ENCODE results near the gene EIF2S1.
A peak's percentile ranks its signal among the peaks of the same experiment; 100 is the strongest.
"Not testable (repeated sequence)": the region's sequence is repeated elsewhere in the genome, so short reads cannot be mapped to it uniquely, and the experiment has no call there.

Gene EIF2S1

GRCh38 chr14:67359775-67360469 is at the start of gene EIF2S1, which contains the start of gene ATP6V1D:
Gene EIF2S1, plus strand, starts transcription at chr14:67360328. Its CDS starts 4,440 bp downstream, at chr14:67364768.
Gene ATP6V1D, minus strand, starts transcription at chr14:67359804. Its CDS starts 106 bp downstream, at chr14:67359698.
- H3K27me3 Mint-ChIP-seq = no peaks in the 10 kb centered on the region
- peaks cover 63% of the 10 kb centered on the region for H3K4me1 Mint-ChIP-seq (ENCODE audit: low read depth)
- H3K4me3 Mint-ChIP-seq = peak within 1 kb of the TSS; percentile 95
- H3K27ac Mint-ChIP-seq = peak within 1 kb of the TSS; percentile 92
- peaks cover 37% of the 10 kb centered on the region for H3K36me3 Mint-ChIP-seq (ENCODE audit: low read depth)
- intact Hi-C loops (cut with micrococcal nuclease) = loop anchor here (2.0 kb wide), 1 partner anchor 119 kb away; the partner anchor contains the start of gene PALS1
- no peaks in the 10 kb centered on the region for H3K9me3 Mint-ChIP-seq

GRCh38 chr14:67311868-67312267 is 48.3 kb upstream of the EIF2S1 start:
- Mint-ChIP-seq H3K4me3 (no peak overlapping the region), H3K36me3 (ENCODE audit: low read depth) (peaks cover 26% of the 10 kb centered on the region), H3K27me3 (no peaks in the 10 kb centered on the region), H3K9me3 (no peaks in the 10 kb centered on the region), H3K27ac (no peak overlapping the region), H3K4me1 (ENCODE audit: low read depth) (peaks cover 7% of the 10 kb centered on the region)
- intact Hi-C loops (cut with micrococcal nuclease) = no loop called here

- Mint-ChIP-seq H3K36me3 (ENCODE audit: low read depth) (peaks cover 25% of the 10 kb centered on the region), H3K9me3 (no peaks in the 10 kb centered on the region), H3K4me3 (no peak overlapping the region), H3K27ac (no peak overlapping the region), H3K27me3 (no peaks in the 10 kb centered on the region), H3K4me1 (ENCODE audit: low read depth) (peaks cover under 1% of the 10 kb centered on the region)
- intact Hi-C loops (cut with micrococcal nuclease) = no loop called here
These were observed 47.0 kb upstream of the EIF2S1 start for GRCh38 chr14:67313153-67313552.

GRCh38 chr14:67317822-67318221 is 42.3 kb upstream of the EIF2S1 start:
- Mint-ChIP-seq H3K4me3 (no peak overlapping the region), H3K9me3 (no peaks in the 10 kb centered on the region), H3K27me3 (no peaks in the 10 kb centered on the region), H3K36me3 (ENCODE audit: low read depth) (peaks cover 24% of the 10 kb centered on the region), H3K27ac (no peak overlapping the region), H3K4me1 (ENCODE audit: low read depth) (no peaks in the 10 kb centered on the region)
- intact Hi-C loops (cut with micrococcal nuclease) = no loop called here

GRCh38 chr14:67319142-67319541 is 41.0 kb upstream of the EIF2S1 start:
- no peaks in the 10 kb centered on the region for H3K4me1 Mint-ChIP-seq (ENCODE audit: low read depth)
- H3K4me3 Mint-ChIP-seq = no peak overlapping the region
- H3K36me3 Mint-ChIP-seq (ENCODE audit: low read depth) = peaks cover 25% of the 10 kb centered on the region
- intact Hi-C loops (cut with micrococcal nuclease) = no loop called here
- H3K9me3 Mint-ChIP-seq = no peaks in the 10 kb centered on the region
- H3K27me3 Mint-ChIP-seq = no peaks in the 10 kb centered on the region
- H3K27ac Mint-ChIP-seq = no peak overlapping the region

- peaks cover 86% of the 10 kb centered on the region for H3K36me3 Mint-ChIP-seq (ENCODE audit: low read depth)
- intact Hi-C loops (cut with micrococcal nuclease) = not testable (repeated sequence)
These were observed 30.5 kb upstream of the EIF2S1 start for GRCh38 chr14:67329666-67330065.

GRCh38 chr14:67331368-67332125 is 28.6 kb upstream of the EIF2S1 start:
- H3K4me3 Mint-ChIP-seq = no peak overlapping the region
- no peaks in the 10 kb centered on the region for H3K27me3 Mint-ChIP-seq
- intact Hi-C loops (cut with micrococcal nuclease) = no loop called here
- H3K4me1 Mint-ChIP-seq (ENCODE audit: low read depth) = no peaks in the 10 kb centered on the region
- no peaks in the 10 kb centered on the region for H3K9me3 Mint-ChIP-seq
- H3K36me3 Mint-ChIP-seq (ENCODE audit: low read depth) = peaks cover 89% of the 10 kb centered on the region
- no peak overlapping the region for H3K27ac Mint-ChIP-seq

More at GRCh38 chr14:67329666-67330065, 30.5 kb upstream of the EIF2S1 start:
- H3K4me3 Mint-ChIP-seq; H3K27me3 Mint-ChIP-seq; H3K9me3 Mint-ChIP-seq; H3K27ac Mint-ChIP-seq; H3K4me1 Mint-ChIP-seq (ENCODE audit: low read depth): not testable (repeated sequence)

GRCh38 chr14:67332468-67332867 is 27.7 kb upstream of the EIF2S1 start:
- intact Hi-C loops (cut with micrococcal nuclease) = no loop called here
- H3K27me3 Mint-ChIP-seq = no peaks in the 10 kb centered on the region
- H3K27ac Mint-ChIP-seq = no peak overlapping the region
- H3K4me1 Mint-ChIP-seq (ENCODE audit: low read depth) = no peaks in the 10 kb centered on the region
- H3K9me3 Mint-ChIP-seq = no peaks in the 10 kb centered on the region
- H3K4me3 Mint-ChIP-seq = no peak overlapping the region
- H3K36me3 Mint-ChIP-seq (ENCODE audit: low read depth) = peaks cover 85% of the 10 kb centered on the region

- Mint-ChIP-seq H3K4me1 (ENCODE audit: low read depth) (no peaks in the 10 kb centered on the region), H3K9me3 (no peaks in the 10 kb centered on the region), H3K27me3 (no peaks in the 10 kb centered on the region), H3K27ac (no peak overlapping the region), H3K4me3 (no peak overlapping the region), H3K36me3 (ENCODE audit: low read depth) (peaks cover 84% of the 10 kb centered on the region)
- intact Hi-C loops (cut with micrococcal nuclease) = no loop called here
These were observed 24.3 kb upstream of the EIF2S1 start for GRCh38 chr14:67335781-67336180.

GRCh38 chr14:67341231-67341630 is 18.9 kb upstream of the EIF2S1 start:
- H3K4me3 Mint-ChIP-seq; H3K9me3 Mint-ChIP-seq; H3K27me3 Mint-ChIP-seq; H3K4me1 Mint-ChIP-seq (ENCODE audit: low read depth); H3K27ac Mint-ChIP-seq; intact Hi-C loops (cut with micrococcal nuclease): not testable (repeated sequence)
- H3K36me3 Mint-ChIP-seq (ENCODE audit: low read depth) = peaks cover 78% of the 10 kb centered on the region

- no peaks in the 10 kb centered on the region for H3K9me3 Mint-ChIP-seq
- no peaks in the 10 kb centered on the region for H3K4me1 Mint-ChIP-seq (ENCODE audit: low read depth)
- H3K4me3 Mint-ChIP-seq = no peak overlapping the region
- H3K36me3 Mint-ChIP-seq (ENCODE audit: low read depth) = peaks cover 85% of the 10 kb centered on the region
- no peak overlapping the region for H3K27ac Mint-ChIP-seq
- intact Hi-C loops (cut with micrococcal nuclease) = no loop called here
- no peaks in the 10 kb centered on the region for H3K27me3 Mint-ChIP-seq
These were observed 16.4 kb upstream of the EIF2S1 start for GRCh38 chr14:67343601-67344230.

- Mint-ChIP-seq H3K4me3 (no peak overlapping the region), H3K27ac (no peak overlapping the region), H3K36me3 (ENCODE audit: low read depth) (peaks cover 85% of the 10 kb centered on the region), H3K27me3 (no peaks in the 10 kb centered on the region), H3K4me1 (ENCODE audit: low read depth) (no peaks in the 10 kb centered on the region), H3K9me3 (no peaks in the 10 kb centered on the region)
- intact Hi-C loops (cut with micrococcal nuclease) = no loop called here
These were observed 14.5 kb upstream of the EIF2S1 start for GRCh38 chr14:67345583-67345982.

- Mint-ChIP-seq H3K4me1 (ENCODE audit: low read depth) (peaks cover 18% of the 10 kb centered on the region), H3K27me3 (no peaks in the 10 kb centered on the region), H3K27ac (no peak overlapping the region), H3K36me3 (ENCODE audit: low read depth) (peaks cover 76% of the 10 kb centered on the region), H3K9me3 (no peaks in the 10 kb centered on the region), H3K4me3 (no peak overlapping the region)
- intact Hi-C loops (cut with micrococcal nuclease) = no loop called here
These were observed 8.1 kb upstream of the EIF2S1 start for GRCh38 chr14:67352055-67352454.

Data from dendritic cell treated with granulocyte-macrophage colony-stimulating factor and Interleukin-4, amounts not matched to agents 40 ng/mL and 50 ng/mL, for 4 days (primary cell).